Stimulated activated naive CD8-positive, alpha-beta T cell treated with anti-CD3 and anti-CD28 coated beads, Interleukin-15, Interleukin-2, amounts not matched to agents 100 U/mL and 50 U/mL, for 24 hours (primary cell): ENCODE measurements around the gene TPPP.

Experiments used
- ATAC-seq: fragments of 150-1000 bp; cut with Tn5 transposase; one replicate; pipeline ENCODE4 v1.10.0; 2021
- DNase-seq: peaks from one replicate; pipeline ENCODE4 v3.0.0; 2021

Gene TPPP

GRCh38 chr5:624118-624950, 68.8 kb downstream of the TPPP start:
- no peak for ATAC-seq
- DNase-seq: no peak

GRCh38 chr5:623531-623930, 69.6 kb downstream of the TPPP start:
- DNase-seq (no peak), ATAC-seq (no peak)

GRCh38 chr5:622946-623522, 70.1 kb downstream of the TPPP start:
- ATAC-seq (no peak), DNase-seq (no peak)

DNA sequence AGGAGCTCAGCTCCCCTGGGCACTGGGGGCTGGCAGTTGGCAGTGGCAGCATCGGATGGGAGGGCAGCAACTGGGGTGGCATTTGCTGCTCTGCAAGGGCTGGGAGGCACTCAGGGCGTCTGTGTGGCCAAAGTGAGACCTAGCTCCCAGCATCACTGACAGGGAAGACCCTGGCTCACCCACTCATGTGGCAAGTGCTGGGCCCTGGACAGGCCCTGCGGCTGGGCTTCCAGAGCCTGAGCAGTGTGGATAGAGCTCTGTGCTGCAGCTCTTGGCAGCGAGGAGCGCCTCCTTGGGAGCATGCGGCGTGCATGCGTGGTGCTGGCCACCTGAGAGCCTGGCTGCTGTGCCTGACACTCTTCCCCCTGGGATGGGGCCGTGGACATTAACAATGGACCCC, 70.8 kb downstream of the TPPP start:
- DNase-seq: no peak
- no peak for ATAC-seq

- ATAC-seq: no peak
- DNase-seq: no peak
These were observed 71.8 kb downstream of the TPPP start for GRCh38 chr5:621341-621761.

- ATAC-seq: no peak
- DNase-seq: no peak
These were observed 72.5 kb downstream of the TPPP start for GRCh38 chr5:620586-621180.

GRCh38 chr5:620152-620551, 73.0 kb downstream of the TPPP start:
- DNase-seq: no peak

DNA sequence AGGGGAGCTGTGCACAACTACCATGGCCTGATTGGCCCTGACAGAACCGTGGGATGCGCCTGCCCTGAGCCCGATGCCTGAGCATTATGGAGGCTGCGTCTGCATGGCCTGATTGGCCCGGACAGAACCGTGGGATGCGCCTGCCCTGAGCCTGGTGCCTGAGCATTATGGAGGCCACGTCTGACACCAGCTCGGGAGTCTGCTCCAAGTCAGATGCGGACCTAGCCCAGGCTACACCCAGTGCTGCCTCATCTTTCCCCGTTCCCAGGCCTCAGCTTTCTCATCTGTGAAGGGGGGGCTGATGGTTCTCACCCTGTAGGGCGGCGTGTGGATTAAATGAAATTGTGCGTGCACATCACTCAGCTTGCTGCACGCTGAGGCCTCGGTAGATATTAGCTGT, 73.7 kb downstream of the TPPP start:
- no peak for DNase-seq

More at GRCh38 chr5:620152-620551, 73.0 kb downstream of the TPPP start:
- ATAC-seq: no peak

GRCh38 chr5:618450-618849, 74.7 kb downstream of the TPPP start:
- DNase-seq: no peak
- no peak for ATAC-seq

More for the DNA sequence above, 73.7 kb downstream of the TPPP start:
- no peak for ATAC-seq

- no peak for DNase-seq
- no peak for ATAC-seq
These were observed 75.3 kb downstream of the TPPP start for GRCh38 chr5:617896-618295.

DNA sequence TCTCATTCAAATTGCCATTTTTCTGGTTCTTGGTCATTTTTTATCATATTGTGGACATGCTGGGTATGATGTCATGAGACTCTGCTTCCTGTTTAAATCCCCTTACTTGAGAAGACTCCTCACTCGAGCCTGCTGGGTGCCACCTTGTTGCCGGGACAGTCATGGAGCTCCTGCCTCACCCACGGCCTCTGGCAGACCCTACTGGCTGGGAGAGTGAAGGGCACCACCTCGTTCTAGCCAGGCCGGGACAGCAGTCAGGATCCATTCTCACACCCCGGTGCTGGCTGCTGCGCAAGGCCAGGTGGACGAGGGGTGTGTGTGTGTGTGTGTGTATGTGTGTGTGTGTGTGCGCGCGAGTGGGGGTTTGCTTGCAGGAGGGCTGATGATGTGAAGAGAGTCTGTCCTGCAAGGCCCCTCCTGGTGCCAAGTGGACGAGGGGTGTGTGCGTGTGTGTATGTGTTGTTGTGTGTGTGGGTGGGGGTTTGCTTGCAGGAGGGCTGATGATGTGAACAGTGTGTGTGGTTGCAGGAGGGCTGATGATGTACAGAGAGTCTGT, 76.6 kb downstream of the TPPP start:
- DNase-seq (no peak), ATAC-seq (no peak)

DNA sequence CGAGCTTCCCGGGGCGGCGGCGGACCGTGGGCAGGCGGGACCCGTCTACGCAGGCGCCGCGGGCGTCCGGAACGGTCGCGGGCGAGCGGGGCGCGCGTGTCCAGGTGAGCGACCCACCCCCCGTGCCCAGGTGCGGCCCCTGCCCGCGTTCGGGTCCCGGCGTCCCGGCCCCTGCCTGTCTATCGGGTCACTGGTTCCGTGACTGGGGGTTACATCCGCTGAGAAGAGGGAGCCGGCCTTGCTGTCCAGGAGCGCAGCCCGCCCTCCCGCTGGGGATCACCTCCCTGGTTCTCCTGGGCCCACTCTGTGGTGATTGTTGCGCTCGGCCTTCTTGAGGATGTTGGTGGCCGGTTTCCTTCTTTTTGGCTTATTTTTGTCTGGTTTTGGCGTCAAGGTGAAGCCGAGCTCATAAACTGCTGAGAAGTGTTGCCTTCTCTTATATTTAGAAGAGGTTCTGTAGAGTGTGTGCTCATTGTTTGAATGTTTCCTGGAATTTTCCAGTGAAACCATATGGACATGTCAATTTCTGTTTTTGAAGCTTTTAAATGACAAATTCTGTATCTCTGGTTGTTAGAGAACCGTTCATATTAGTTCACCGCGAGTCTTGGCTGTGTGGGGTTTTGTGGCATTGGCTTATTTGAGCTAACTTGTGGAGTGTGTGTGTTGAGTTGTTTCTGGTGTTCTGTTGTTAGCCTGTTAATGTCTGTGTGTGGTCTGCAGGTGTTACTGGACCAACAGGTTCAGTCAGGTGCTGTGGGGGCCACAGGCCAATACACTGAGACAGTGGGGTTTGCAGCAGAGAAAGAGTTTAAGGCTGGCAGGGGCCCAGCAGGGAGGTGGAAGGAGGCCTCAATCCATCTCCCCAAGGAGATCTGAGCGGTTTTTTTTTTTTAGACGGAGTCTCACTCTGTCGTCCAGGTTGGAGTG, 80.4 kb downstream of the TPPP start:
- DNase-seq (no peak), ATAC-seq (peak; percentile 29)

DNA sequence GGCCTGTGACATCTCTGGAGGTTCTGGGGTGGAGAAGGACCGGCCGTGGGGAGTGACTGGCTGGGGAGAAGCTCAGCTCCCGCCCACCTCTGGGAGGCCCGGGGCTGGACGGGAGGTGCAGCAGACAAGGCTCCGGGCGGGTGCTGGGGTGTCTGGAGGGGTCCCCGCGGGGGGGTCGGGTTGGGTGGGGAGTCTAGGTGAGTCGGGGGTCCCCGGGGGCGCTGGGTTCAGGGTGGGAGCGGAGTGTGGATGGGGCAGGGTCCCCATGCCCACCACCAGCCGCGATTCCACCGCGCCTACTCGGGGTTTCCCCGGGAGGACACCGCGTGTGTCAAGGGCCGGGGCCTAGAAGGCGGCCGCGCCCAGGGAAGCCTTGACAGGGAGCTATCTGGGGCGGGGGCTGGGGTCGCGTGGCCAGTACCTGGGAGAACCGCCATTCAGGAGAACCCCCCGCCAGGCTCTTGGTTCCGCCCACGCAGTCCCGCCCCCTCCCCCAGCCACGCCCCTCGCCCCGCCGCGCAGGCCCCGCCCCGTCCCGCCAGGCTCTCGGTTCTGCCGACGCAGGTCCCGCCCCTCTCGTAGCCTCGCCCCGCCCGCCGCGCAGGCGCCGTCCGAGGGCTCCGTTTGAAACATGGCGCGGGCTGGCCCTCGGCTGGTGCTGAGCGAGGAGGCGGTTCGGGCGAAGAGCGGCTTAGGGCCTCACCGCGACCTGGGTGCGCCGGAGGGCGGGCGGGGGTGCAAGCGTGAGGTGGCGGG, 81.2 kb downstream of the TPPP start, which contains the start of gene CEP72:
Gene CEP72 (plus strand): TSS at position 610 of the 756 bp plus-strand sequence. CDS start 22 bp downstream, at position 632.
- peak; percentile 91 for ATAC-seq
- peak; percentile 97 for DNase-seq

DNA sequence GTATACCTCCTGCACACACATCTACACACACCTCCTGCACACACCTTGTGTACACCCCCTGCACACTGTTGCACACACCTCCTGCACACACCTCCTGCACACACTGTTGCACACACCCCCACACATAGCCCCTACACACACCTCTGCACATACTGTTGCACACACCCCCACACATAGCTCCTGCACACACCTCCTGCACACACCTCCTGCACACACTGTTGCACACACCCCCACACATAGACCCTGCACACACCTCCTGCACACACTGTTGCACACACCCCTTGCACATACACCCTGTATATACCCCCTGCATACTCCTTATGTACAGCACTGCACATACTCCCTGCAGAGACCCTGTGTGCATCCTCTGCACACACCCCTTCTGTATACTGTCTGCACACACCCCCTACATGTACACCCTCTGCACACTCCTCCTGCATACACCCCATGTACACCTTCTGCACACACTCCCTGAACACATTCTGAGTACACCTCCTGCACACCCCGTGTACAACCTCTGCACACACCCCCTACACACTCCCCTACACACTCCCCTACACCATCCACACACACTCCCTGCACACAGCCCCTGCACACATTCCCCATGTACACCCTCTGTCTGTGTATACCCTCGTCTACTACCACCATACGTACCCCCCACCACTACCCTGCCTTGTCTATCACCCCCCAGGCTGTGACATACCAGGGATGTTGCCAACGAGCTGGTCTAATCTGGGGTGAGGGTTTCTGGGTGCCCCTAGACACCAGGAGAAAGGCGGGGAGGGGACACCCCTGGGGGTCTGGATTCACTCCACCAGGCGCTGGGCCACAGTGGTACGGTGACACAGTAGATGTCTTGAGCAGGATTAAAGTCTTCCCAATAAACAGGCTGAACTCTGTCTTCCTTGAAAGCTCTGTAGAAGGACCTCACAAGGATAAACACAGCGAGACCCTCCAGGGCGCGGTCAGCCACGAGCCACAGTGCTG, 82.1 kb downstream of the TPPP start:
- no peak for DNase-seq
- ATAC-seq: no peak

DNA sequence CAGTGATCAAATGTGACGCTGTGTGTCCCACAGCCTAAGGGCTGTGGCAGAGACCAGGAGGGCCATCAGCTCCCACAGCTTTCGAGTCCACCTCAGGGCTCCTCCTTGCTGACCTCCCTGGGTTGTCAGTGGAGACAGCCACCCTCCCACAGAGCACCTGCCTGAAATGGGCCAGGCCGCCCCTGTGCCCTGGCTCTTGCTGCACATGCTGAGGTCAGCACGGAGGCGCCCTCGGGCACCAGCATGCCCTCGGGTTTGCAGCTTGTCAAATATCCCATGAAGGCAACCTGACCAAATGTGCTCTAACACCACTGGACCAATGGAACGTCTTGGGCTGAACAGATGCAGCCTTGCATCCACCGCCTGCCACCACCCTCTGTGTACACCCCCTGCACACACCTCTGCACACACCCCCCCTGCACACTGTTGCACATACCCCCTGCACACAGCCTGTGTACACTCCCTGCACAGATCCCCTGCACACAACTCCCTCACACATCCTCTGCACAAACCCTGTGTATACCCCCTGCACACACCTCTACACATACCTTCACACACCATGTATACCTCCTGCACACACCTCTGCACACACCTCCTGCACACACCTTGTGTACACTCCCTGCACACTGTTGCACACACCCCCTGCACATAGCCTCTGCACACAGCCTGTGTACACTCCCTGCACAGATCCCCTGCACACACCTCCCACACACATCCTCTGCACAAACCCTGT, 83.0 kb downstream of the TPPP start:
- no peak for DNase-seq

More for the DNA sequence above, 83.0 kb downstream of the TPPP start:
- no peak for ATAC-seq
